GM18502 (cell line): ENCODE results near the gene VASN.
"Not testable (repeated sequence)": the region's sequence is repeated elsewhere in the genome, so short reads cannot be mapped to it uniquely, and the experiment has no call there.

ENCODE experiments used
- ATAC-seq: cut with Tn5 transposase; IDR thresholded peaks from one replicate; pipeline ENCODE4 v1.9.1; 2021; ENCODE audit warnings: mild to moderate bottlenecking; ENCODE audit not compliant: unreplicated experiment, poor library complexity

VASN gene

DNA sequence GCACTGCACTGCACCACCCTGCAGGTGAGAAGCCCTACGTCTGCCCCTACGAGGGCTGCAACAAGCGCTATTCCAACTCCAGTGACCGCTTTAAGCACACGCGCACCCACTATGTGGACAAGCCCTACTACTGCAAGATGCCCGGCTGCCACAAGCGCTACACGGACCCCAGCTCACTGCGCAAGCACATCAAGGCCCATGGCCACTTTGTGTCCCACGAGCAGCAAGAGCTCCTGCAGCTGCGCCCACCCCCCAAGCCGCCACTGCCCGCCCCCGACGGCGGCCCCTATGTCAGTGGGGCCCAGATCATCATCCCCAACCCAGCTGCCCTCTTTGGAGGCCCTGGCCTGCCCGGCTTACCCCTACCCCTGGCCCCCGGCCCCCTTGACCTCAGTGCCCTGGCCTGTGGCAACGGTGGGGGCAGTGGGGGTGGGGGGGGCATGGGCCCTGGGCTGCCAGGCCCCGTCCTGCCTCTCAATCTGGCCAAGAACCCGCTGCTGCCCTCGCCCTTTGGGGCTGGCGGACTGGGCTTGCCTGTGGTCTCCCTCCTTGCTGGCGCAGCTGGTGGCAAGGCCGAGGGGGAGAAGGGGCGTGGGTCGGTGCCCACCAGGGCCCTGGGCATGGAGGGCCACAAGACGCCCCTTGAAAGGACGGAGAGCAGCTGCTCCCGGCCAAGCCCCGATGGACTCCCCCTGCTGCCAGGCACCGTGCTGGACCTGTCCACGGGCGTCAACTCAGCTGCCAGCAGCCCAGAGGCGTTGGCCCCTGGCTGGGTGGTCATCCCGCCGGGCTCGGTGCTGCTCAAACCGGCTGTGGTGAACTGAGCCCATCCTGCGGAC is 34.7 kb upstream of the VASN start:
- no peak for ATAC-seq

DNA sequence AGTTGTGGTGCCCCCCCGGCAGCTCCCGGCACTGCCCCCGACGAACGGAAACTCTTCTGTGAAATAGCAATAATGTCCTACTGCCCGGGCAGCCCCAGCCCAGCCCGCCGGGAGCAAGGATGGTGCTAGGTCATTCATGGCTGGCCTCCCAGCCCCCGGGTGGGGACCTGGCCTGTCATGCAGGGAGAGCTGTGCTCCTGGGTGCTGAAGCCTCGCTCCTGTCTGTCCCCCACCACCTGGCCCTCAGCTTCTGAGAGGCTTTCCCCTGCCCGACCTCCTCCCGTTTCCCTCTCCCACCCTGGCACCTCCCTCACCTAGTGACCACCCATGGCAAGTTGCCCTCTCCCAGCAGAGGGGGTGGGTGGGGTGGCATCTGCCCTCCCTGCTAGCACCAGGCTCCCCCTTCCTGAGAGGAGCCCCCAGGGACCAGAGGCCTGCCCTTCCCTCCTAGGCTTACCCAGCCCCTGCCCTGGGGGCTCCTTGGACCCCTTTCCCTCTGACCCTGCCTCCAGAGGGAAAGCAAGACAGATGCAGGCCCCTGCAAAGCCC is 34.0 kb upstream of the VASN start:
- ATAC-seq, result no peak

DNA sequence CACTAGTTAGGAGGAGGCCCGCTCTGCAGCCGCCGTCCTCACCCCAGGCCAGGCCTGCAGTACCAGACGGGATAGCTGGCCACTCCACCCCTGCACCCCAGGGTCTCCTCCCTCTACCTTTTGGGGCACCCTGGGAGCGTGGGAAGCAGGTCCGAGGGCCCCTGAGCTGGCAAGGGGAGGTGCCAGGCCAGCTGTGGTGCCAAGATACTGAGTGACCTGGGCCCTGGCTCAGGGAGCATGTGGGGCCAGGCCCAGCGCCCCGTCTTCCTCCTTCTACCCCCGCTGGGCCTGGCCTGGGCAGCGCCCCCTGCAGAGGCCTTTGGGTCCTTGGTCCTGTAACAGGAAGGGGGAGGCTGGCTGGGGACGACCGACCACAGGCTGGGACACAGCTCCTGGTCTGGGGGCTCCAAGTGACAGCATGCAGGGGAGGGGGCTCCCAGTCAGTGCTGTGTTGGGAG is 33.5 kb upstream of the VASN start:
- no peak for ATAC-seq

DNA sequence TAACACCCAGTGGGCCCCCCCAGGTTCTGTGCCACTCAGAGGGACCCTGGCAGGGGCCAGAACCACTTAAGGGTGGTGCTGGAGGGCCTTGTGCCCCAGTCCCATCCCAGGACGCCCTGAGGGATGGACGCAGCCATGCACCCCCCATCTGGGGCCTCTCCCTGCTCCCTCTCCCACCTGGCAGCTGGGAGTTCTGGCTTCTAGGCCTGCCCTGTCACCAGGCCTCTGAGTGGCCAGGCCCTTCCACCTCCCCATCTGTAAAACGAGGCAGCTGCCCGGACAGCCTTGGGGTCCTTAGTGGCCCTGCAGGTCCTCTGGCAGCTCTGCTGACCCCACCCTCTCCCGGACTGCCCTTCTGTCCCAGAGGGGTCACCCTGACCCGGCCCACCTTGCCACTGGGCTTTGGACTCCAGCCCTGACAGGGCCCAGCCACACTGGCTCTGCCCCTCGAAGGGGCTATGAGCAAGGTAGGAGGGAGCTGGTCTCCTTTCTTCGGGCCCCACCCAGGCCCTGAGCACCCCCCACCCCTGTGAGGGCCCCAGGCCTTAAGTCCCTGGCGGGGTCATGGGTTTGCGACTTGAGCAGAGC is 32.8 kb upstream of the VASN start:
- no peak for ATAC-seq

DNA sequence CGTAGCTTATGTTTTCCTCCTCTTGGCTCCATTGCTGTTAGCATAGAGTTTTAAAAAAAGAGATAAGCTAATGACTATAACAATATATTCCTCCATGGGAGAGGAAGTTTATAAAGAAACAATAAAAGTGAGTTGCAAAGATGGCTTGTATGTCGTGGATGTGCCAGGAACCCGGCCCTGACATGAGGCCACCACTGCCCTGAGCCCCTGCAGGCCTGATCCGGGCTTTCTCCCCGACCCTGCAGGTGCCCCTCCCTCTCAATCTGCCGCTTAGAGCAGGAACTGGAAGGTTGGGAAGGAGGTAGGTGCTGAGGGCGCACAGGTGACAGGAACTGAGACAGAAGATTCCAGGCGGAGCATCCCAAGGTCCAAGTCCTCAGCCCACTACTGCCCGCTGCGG is 32.2 kb upstream of the VASN start:
- no peak for ATAC-seq

DNA sequence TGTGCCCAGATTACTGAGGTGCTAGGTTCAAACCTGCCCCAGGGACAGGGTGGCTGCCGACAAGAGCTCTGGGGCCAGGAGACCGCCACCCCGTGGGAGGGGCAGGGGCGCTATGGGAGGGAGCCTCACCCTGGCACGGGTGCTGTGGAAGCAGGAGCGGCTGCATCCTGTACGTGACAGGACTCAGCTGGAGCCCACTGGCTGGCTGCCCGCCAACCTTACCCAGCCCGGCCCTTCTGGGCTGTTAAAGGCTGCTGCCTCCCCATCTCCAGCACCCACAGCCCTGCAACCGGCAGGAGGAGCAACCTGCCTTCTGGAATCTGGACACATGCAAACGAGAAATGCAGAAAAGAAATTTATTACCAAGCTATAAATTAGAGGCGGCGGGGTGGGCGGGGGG is 31.7 kb upstream of the VASN start:
- no peak for ATAC-seq

DNA sequence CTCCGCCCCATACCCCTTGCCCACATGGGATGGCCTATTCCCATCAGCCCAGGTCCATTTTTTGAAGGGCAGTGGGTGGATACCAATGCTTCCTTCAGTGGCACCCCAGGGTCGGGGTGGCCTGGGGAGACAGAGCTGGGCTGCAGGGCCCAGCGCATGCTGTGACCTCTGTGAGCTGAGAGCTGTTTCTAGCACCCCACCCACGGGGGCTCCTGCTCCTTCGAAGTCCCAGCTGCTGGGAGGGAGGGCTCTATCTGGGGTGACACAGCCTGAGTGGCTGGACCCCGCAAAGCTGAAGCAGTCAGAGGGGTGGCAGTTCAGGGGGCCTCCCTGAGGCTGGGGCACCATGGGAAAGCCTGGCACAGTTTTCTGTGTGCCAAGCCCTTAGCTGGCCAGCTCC is 31.2 kb upstream of the VASN start:
- no peak for ATAC-seq

DNA sequence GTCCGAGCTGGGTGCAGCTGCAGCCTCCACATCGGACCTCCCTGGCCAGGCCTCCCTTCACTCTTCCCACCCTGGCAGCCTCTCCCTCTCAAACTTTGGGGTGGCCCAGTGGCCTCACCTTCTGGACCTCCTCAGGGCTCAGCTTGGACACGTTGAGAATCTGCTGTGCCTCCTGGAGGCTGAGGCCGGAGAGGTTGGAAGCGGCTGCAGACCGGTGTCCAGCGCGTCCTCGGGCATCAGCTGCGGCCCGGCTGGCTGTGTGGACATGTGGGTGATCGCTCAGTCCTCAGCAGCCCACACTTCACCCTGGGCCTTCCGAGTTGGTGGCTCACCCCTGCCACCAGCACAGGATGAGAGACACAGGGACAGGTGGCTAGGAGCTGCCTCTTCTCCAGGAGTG is 30.4 kb upstream of the VASN start:
- no peak for ATAC-seq

DNA sequence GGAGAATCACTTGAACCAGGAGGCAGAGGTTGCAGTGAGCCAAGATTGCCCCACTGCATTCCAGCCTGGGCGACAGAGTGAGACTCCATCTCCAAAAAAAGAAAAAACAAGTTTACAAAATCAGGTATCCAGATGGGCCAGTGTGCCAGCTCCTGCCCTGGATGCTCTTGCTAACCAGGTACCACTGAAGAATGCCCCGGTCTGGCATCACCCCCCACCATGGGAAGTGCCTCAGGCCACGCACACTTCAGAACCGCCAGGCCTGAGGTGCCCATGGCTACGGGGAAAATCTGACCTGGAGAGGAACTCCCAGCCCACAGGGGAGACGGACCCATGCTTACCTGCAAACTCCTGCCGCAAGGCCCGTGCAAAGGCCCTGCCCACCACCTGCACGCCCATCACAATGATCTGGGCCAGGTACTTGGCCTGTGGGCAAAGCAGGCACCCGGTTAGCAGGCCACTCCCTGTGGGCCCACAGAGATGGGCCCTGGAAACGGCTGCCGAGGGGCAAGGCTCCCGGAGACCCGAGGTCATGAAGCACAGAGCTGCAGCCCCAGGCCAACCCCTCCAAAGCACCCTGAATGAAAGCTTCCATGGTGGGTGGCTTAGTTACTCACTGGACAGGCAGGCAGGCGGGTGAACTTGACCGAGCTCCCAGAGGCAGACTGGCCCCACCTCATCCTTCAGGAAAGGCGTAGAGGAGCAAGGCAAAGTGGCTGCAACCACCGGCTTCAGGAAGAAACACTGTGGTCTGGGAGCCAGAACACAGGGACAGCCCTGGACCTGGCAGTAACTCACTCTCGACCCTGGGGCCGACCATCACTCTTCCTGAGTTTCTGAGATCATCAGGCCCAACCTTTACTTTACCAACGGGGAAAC is 28.5 kb upstream of the VASN start:
- ATAC-seq, result no peak

DNA sequence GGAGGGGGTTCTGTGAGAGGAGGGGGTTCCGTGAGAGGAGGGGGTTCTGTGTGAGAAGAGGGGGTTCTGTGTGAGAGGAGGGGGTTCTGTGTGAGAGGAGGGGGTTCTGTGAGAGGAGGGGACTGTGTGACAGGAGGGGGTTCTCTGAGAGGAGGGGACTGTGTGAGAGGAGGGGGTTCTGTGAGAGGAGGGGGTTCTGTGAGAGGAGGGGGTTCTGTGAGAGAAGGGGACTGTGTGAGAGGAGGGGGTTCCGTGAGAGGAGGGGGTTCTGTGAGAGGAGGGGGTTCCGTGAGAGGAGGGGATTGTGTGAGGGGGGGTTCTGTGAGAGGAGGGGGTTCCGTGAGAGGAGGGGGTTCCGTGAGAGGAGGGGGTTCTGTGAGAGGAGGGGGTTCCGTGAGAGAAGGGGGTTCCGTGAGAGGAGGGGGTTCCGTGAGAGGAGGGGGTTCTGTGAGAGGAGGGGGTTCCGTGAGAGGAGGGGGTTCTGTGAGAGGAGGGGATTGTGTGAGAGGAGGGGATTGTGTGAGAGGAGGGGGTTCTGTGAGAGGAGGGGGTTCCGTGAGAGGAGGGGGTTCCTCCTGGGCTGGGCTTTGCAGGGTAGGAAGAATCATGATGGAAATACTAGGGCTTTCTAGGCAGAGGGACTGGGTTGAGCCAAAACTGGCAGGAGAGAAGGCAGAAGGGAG is 27.2 kb upstream of the VASN start:
- not testable (repeated sequence) for ATAC-seq

DNA sequence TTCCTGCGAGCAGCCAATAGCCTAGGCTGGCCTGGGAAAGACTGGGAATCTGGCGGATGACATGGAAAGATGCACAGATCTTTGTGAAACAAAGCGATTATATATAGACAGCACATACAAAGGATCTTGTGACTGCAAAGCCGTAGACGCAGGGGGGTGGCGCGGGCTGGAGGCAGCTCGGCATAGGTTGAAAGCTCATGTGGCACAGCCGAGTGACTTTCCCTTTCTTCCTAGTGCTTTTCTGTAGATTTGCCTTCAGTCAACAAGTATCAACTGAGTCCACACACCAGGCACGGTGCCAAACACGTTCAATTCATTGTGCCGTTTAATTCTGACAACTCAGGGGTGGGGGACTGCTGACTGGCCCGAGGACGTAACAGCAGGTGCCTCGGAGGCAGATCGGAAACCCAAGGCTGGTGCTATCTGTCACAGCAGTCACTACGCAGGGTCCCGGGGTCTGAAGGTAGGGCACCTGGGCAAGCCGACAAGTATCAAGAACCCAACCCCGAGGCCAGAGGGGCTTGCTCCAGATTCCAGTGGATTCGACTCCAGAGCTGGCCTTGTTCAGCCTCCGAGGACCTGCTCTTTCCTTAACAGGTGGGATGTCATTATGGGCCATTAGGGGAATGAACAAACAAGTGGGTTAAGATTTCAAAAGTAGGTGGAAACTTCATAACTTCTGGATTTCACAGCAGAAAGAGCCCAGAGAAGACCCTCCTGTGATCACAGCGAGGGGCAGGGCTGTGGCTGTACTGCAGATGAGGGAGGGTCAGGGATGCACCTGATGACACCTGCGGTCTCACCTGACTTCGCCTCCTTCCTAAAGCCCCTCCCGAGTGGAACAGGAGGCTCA is 26.4 kb upstream of the VASN start:
- ATAC-seq, result no peak

DNA sequence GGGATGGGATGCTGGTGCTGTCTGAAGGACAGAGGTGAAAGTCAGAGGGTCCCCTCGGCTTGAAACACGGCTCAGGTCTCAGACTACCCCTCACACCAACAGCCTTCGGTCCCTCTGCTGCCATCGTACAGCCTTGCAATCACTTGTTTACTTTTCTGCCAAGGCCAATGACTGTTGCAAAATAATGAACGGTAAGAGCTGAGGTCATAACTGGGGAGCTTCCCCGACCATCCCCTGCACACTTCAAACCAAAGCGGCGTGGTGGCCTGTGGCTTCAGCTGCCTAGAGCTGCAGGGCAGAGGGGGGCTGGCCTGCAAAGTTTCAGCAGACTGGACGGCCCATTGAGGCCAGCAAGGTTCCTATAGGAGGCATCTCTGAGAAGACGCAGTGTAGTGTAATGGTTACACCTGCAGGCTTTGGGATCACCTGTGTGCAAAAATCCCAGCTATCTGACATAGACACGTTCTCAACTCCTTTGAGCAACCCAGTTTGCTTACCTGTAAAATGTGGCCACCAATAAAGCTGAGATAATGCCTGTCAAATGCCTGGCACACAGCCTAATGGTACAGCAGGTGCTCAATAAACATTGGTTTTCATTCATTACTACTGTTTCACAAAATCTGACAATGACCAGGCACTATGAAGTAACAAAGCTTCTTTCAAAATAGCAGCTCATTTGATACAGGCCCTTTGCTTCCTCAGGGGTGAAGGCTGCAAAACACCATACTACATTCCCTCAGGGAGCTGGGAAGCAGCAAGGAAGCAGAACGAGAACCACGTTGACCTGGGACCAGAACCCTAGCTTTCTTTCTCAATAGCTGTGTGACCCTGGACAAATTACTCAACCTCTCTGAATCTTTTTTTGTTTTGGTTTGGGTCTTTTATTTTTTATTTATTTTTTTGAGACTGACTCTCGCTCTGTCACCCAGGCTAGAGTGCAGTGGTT is 25.5 kb upstream of the VASN start:
- ATAC-seq, result no peak

DNA sequence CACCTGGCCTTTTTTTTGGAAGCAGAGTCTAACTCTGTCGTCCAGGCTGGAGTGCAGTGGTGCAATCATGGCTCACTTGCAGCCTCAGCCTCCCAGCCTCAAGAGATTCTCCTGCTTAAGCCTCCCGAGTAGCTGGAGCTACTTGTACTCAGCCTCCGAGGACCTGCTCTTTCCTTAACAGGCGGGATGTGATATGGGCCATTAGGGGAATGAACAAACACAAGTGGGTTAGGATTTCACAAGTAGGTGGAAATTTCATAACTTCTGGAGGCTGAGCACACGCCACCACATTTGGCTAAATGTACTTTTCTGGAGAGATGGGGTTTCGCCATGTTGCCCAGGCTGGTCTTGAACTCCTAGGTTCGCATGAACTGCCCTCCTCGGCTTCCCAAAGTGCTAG is 24.6 kb upstream of the VASN start:
- no peak for ATAC-seq

DNA sequence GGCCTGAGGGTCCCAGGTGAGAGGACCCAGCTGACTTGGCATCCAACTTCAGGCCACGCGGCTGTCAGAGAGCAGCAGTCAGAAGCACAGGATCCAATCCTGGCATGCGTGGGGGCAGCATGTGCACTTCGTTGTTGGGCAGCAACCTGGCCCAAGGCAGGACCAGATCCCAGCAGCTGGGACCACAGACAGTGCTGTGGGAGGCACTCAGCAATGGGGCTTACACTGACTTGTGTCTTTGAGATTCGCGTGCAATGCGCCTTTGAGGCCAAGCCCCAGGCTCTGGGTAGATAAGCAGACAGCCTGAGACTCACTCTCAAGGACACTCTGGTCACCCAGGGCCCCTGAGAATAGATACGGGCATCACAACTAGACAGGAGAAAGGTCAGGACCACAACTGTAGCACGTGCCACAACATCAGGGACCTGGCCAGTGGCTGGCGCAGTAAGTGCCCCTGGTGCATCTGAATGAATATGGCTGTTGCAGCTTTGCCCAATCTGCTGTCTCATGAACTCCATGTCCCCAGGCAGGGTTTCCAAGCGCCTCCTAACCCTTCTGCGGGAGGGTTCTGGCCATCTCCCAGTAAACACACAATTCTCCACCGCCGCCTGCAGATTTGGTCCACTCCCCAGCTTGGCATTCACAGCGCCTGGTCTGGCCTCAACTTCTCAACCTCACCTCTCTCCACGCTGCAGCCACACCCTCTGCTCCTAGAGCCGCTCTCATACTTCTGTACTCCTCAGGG is 23.7 kb upstream of the VASN start:
- no peak for ATAC-seq

DNA sequence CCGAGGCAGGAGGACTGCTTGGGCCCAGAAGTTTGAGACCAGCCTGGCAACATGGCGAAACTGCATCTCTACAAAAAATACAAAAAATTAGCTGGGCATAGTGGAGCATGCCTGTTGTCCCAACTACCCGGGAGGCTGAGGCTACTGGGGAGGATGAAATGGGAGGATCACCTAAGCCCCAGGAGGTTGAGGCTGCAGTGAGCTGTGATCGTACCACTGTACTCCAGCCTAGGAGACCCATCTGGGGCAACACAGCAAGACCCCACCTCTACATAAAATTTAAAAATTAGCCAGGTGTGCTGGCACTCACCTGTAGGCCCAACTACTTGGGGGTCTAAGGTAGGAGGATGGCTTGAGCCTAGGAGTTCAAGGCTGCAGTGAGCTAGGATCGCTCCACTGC is 22.3 kb upstream of the VASN start:
- ATAC-seq, result no peak

DNA sequence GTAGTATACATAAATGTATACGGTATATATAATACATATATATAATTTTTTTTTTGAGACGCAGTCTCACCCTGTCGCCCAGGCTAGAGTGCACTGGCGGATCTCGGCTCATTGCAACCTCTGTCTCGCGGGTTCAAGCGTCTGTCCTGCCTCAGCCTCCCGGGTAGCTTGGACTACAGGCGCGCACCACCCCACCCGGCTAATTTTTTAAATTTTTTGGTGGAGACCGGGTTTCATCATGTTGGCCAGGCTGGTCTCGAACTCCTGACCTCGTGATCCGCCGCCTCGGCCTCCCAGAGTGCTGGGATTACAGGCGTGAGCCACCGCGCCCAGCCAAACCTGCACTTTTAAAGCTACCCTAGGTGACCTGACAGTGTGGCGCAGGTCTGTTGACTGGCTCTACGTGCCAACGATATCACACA is 21.3 kb upstream of the VASN start:
- no peak for ATAC-seq

DNA sequence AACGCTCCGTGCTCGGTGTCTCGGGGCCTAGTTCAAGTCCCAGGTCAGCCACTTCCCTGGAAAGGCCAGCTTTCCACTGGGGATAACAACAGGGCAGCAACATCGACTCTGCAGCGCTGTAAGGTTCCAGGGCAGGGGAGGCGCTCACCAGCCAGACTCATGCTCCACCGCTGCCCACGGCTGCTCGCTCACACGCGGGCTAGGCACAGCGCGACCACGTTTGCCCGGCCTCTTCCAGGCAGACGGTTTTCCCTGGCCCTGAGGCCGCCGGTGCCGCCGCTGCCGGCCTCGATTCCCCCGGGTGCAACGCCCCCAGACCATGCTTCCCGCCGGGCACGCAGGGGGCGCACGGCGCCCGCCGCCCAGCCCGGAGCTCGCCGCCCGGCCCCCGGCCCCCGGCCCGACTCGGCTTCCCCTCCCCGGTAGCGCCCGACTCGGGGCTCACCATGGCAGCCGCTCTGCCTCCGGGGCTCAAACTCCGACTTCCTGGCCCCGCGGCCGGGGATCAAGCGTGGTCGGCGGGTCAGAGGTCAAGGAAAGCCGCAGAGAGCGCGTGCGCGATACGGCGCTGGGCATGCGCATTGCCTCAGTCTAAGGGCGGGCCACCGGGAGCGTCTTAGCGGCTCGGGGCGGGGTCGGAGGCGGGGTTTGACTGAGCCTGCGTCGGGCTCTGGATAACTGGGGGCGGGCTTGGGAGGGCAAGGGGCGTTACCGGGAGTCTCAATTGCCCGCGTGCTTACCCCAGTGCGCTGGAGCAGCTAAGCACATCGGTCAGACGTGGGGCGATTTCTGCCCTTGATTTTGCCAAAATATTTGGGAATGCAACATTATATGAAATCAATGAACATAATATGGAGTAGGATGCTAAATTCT is 20.6 kb upstream of the VASN start, which contains the start of gene PAM16:
Gene PAM16, minus strand, starts transcription at position 535 of the 873 bp plus-strand sequence. Its CDS starts 87 bp downstream, at position 448.
- ATAC-seq, result peak; percentile 85
